Measurements from ENCODE around the gene STAP1. TPM values are rescaled to one million over a fixed set of nuclear protein-coding genes. Genes with fewer than 3 reads are reported as not detected.

STAP1 gene
- total and polyA plus RNA-seq, 12 donors, result 0.15 to 0.97 TPM; not detected in 10

- no peak for DNase-seq
- Histone ChIP-seq H3K27me3 (no peaks in the 10 kb centered on the region), H3K4me3 (no peak overlapping the region), H3K27ac (no peak overlapping the region), H3K4me1 (no peaks in the 10 kb centered on the region), H3K9me3 (no peaks in the 10 kb centered on the region), H3K36me3 (no peaks in the 10 kb centered on the region)
- 54 to 61% methylated on average over 1 of the region's 1 CpG for WGBS, 2 donors
- intact Hi-C loops (cut with DNase I), result no loop called here
- no peak for TF ChIP-seq CTCF (IDR thresholded peaks at IDR 0.05)
- ATAC-seq, result no peak
Observed at GRCh38 chr4:67571975-67572374, 13.4 kb downstream of the STAP1 start.

GRCh38 chr4:67573193-67573592 is 14.7 kb downstream of the STAP1 start:
- Histone ChIP-seq H3K4me3 (no peak overlapping the region), H3K9me3 (no peaks in the 10 kb centered on the region), H3K27ac (no peak overlapping the region), H3K27me3 (no peaks in the 10 kb centered on the region), H3K36me3 (no peaks in the 10 kb centered on the region), H3K4me1 (no peaks in the 10 kb centered on the region)
- ATAC-seq (no peak), DNase-seq (no peak)
- intact Hi-C loops (cut with DNase I), result no loop called here
- TF ChIP-seq CTCF (IDR thresholded peaks at IDR 0.05), result no peak

GRCh38 chr4:67575232-67576058 is 16.9 kb downstream of the STAP1 start:
- WGBS, 2 donors, result 81 to 83% methylated on average over 13 of the region's 13 CpGs
- intact Hi-C loops (cut with DNase I), result no loop called here
- Histone ChIP-seq H3K4me1 (no peaks in the 10 kb centered on the region), H3K4me3 (no peak overlapping the region), H3K27me3 (no peaks in the 10 kb centered on the region), H3K9me3 (no peaks in the 10 kb centered on the region), H3K27ac (no peak overlapping the region), H3K36me3 (no peaks in the 10 kb centered on the region)
- TF ChIP-seq CTCF (IDR thresholded peaks at IDR 0.05), result no peak
- DNase-seq (no peak), ATAC-seq (no peak)

DNA sequence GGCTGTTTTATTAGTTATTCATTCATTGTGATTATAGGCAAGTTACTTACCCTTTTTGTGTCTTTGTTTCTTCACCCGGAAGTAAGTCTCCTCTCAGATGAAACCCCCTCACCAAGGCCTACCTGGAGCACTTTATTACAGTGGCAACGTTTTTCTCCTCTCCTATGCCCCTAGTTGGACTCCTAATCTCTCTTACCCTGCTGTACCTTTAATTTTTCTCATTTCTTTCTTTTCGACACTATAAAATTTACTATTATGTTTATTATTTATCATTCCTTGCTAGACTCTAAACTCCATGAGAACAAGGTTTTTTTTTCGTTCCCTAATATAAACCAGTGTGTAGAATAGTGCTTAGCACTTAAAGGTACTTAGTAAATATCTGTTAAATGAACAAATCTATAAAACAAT is 17.5 kb downstream of the STAP1 start:
- no peak for DNase-seq
- TF ChIP-seq CTCF (IDR thresholded peaks at IDR 0.05), result no peak
- 84 to 88% methylated on average over 4 of the region's 4 CpGs for WGBS, 2 donors

More for the DNA sequence above, 17.5 kb downstream of the STAP1 start:
- no peak overlapping the region for H3K27ac ChIP-seq
- H3K9me3 ChIP-seq, result no peaks in the 10 kb centered on the region
- H3K4me3 ChIP-seq, result no peak overlapping the region
- H3K4me1 ChIP-seq, result no peaks in the 10 kb centered on the region
- no peaks in the 10 kb centered on the region for H3K27me3 ChIP-seq
- no peaks in the 10 kb centered on the region for H3K36me3 ChIP-seq
- intact Hi-C loops (cut with DNase I), result no loop called here
- no peak for ATAC-seq

Data from heart right ventricle (tissue), 16 donors.